Heart right ventricle (tissue), 16 donors: ENCODE results near the gene ATP5IF1. TPM values are rescaled to one million over a fixed set of nuclear protein-coding genes. Genes with fewer than 3 reads are reported as not detected.

Experiments used
- ATAC-seq, 8 donors: fragments of 200-7000 bp; cut with Tn5 transposase; one replicate each; pipeline ENCODE4 v1.9.1; 2020; ENCODE audit warnings: mild to moderate bottlenecking in 8 of 8, moderate library complexity in 8 of 8, moderate number of reproducible peaks in 1 of 8
- DNase-seq, 2 donors: peaks; one replicate each; pipeline ENCODE4 v3.0.0-alpha.2; 2020
- H3K27ac ChIP-seq, 10 donors: fragments of 200-600 bp; sonication (generic) in 2 of 10; one replicate each; pipeline versions ENCODE4 v1.5.0 to v1.8.0; 2020 to 2022; ENCODE audit warnings: mild to moderate bottlenecking in 3 of 10
- H3K27me3 ChIP-seq, 7 donors: fragments of 200-600 bp; one replicate each; pipeline ENCODE4 v1.8.0; 2021 to 2022; ENCODE audit warnings: mild to moderate bottlenecking in 2 of 7
- H3K36me3 ChIP-seq, 9 donors: fragments of 200-600 bp; sonication (generic) in 1 of 9; one replicate each; pipeline versions ENCODE4 v1.5.0 to v1.8.0; 2020 to 2022; ENCODE audit warnings: mild to moderate bottlenecking in 2 of 9
- H3K4me1 ChIP-seq, 9 donors: fragments of 200-600 bp; sonication (generic) in 1 of 9; one replicate each; pipeline versions ENCODE4 v1.5.0 to v1.8.0; 2020 to 2022; ENCODE audit warnings: mild to moderate bottlenecking in 4 of 9
- H3K4me3 ChIP-seq, 10 donors: fragments of 200-600 bp; sonication (generic) in 2 of 10; one replicate each; pipeline versions ENCODE4 v1.5.0 to v1.8.0; 2020 to 2022; ENCODE audit warnings: mild to moderate bottlenecking in 7 of 10, moderate library complexity in 2 of 10
- H3K9me3 ChIP-seq, 11 donors: fragments of 200-600 bp in 10 of 11; sonication (generic) in 2 of 11; one replicate each; pipeline versions ENCODE4 v1.5.0 to v1.8.0; 2013 to 2022; ENCODE audit warnings: mild to moderate bottlenecking in 2 of 11, control low read depth in 1 of 11, moderate library complexity in 1 of 11
- CTCF ChIP-seq, 9 donors: fragments of 200-600 bp; sonication (generic) in 2 of 9; IDR thresholded peaks; one replicate each; pipeline versions ENCODE4 v1.5.0 to v1.8.0; 2021 to 2022; ENCODE audit warnings: antibody characterized with exemption in 9 of 9, mild to moderate bottlenecking in 5 of 9, moderate library complexity in 1 of 9
- WGBS, 2 donors: extraction: QIAGEN DNeasy Blood & Tissue Kit; methylation state at CpG; one replicate each; pipeline ENCODE4 v1.1.7; 2013; ENCODE audit warnings: inconsistent platforms in 1 of 2; 5-methylcytosine and 5-hydroxymethylcytosine counted together
- intact Hi-C, 10 donors: fragments of 100-400 bp; cut with DNase I; formaldehyde crosslinking; loops; one replicate each; pipeline versions ENCODE4 v1.11.1 to v1.14.2; 2022
- polyA plus RNA-seq, 2 donors: library from polyadenylated mRNA; stranded (reverse); fragments of 200-250 nt; gene quantifications; one replicate each; pipeline ENCODE4 v1.2.3, GENCODE V29; 2013
- total RNA-seq, 10 donors: library from RNA; stranded (reverse); fragmentation: NEBNext Ultra II Directional in 3 of 10; extraction: Animal tissue kit (Norgen Biotek cat#: 25700) in 3 of 10; gene quantifications; one replicate each; pipeline versions ENCODE4 v1.2.1 to v1.2.4, GENCODE V29; 2021 to 2023
- donor health status: Arrhythmogenic right ventricular cardiomyopathy.
- donor health status: ischemic (EF 13 %, LVEDD 7.1; RV severe dilation, severe dysfunction).
- donor health status: healthy with polysubstance abuse.
- donor health status: DM: no; HTN: yes; CAD: no.
- donor health status: DM: no; HTN: no; CAD: no.
- donor health status: ischemic (EF 25% LVEDD 6.9; RV normal size, moderate dysfunction).
- donor health status: ischemic (EF 25% LVEDD 5.7; RV mildly dilated, moderate dysfunction).
- donor health status: healthy.
- donor health status: DM: yes; HTN: yes; CAD: no.
- donor health status: Ischemic cardiomyopathy.
- donor health status: ischemic (EF 35%, LVEDD 5.7; RV mildly dilated, moderate dysfunction).
- donor health status: nonischemic (EF 11% LVEDD 7.7; RV severe dilation, severe dysfunction).
- donor health status: DM: yes; HTN: yes; CAD: no.
- donor health status: PGD.
- donor health status: ischemic (EF 29% LVEDD 5.4; RV normal size, mild dysfunction).
- donor health status: nonischemic (EF 23%, LVEDD 6.1; RV moderate dilation, normal function).

The ATP5IF1 gene
- total and polyA plus RNA-seq, 12 donors, result 255 to 3,942 (median 420) TPM

DNA sequence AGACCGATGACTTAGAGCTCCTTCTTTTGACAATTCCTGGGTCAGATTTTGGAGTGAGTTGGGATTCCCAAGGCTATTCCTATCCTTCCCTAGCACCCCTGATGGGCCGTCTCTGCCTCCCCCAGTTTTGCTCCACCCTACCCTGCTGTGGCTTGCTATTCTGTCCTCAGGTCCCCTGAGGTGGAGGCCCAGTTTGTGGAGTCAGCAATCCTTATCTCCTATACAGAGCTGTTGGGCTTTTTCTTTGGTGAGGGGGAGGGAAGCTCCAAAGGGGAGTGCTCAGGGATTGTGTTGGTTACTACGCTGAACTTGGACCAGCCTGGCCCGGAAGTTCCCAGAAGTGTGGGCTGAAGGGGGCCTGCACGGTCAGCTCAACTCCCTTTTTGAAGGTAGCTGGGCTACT is 31.0 kb downstream of the ATP5IF1 start:
- TF ChIP-seq CTCF (IDR thresholded peaks at IDR 0.05), result no peak
- Histone ChIP-seq H3K9me3 (no peaks in the 10 kb centered on the region), H3K27ac (peak overlapping the region in 3 of 10 donors; percentile 1 to 15 (median 8)), H3K4me1 (peaks cover 3 to 50% (median 21%) of the 10 kb centered on the region in 9 donors), H3K4me3 (no peak overlapping the region), H3K27me3 (no peaks in the 10 kb centered on the region), H3K36me3 (peaks cover 0 to 32% (median 4%) of the 10 kb centered on the region in 9 donors)
- peak in 5 of 8 donors; percentile 5 to 62 (median 47) for ATAC-seq
- WGBS, 2 donors, result 45 to 49% methylated on average over 5 of the region's 5 CpGs
- intact Hi-C loops, result loop anchor here in 2 of 10 donors (10.0 kb wide), 3 partner anchors 58 to 188 kb away; partner anchors contain the start of genes MED18 (in 1 of the 2) and PHACTR4 (in 1 of the 2)
- DNase-seq, result no peak

DNA sequence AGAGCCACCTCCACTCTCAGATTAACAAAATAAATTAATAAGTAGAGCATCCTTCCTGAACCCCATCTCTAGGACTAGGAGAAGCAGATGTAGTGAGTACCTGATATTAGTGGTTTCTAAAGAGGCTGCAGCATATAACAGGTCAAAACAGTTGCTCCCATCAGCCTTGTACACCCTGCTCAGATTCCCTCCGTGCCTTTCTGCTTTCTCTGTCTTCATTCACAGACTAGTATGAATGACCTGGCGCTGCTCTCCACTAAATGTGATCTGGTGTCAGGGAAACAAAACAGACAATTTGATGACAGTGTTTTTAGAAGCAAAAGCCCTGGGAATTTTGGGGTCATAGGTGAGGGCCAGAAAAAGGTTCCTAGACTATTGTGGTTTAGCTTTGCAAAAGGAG is 31.7 kb downstream of the ATP5IF1 start:
- H3K9me3 ChIP-seq, result no peaks in the 10 kb centered on the region
- H3K4me1 ChIP-seq, result peaks cover 3 to 44% (median 21%) of the 10 kb centered on the region in 9 donors
- peak overlapping the region in 1 of 10 donors; percentile 8 for H3K27ac ChIP-seq
- H3K36me3 ChIP-seq, result peaks cover 0 to 39% (median 11%) of the 10 kb centered on the region in 9 donors
- no peak overlapping the region for H3K4me3 ChIP-seq
- H3K27me3 ChIP-seq, result no peaks in the 10 kb centered on the region
- no peak for TF ChIP-seq CTCF (IDR thresholded peaks at IDR 0.05)
- ATAC-seq (peak in 4 of 8 donors; percentile 43 to 72 (median 62)), DNase-seq (no peak)
- intact Hi-C loops, result loop anchor here in 2 of 10 donors (10.0 kb wide), 3 partner anchors 57 to 187 kb away; partner anchors contain the start of genes MED18 (in 1 of the 2) and PHACTR4 (in 1 of the 2)
- WGBS, 2 donors, result 41 to 66% methylated on average over 2 of the region's 2 CpGs

DNA sequence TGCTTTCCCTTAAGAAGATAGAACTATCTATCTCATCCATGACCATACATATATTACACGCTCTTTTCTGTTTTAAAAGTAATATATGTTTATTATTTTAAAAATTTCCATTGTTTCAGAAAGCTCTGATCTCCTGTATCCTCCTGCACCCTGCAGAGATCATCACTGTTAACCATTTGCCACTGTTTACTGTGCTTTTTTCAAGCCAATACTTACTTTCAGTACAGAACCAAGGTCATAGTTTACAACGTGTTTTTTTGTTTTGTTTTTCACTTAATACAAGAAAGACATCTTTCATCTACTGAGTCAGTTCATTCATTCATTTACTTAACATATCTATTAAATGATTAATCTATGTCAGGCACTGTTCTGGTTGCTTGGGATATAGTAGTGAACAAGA is 33.6 kb downstream of the ATP5IF1 start:
- TF ChIP-seq CTCF (IDR thresholded peaks at IDR 0.05), result no peak
- H3K9me3 ChIP-seq, result no peaks in the 10 kb centered on the region
- DNase-seq (no peak), ATAC-seq (no peak)
- peaks cover 3 to 29% (median 21%) of the 10 kb centered on the region in 9 donors for H3K4me1 ChIP-seq
- intact Hi-C loops, result loop anchor here in 2 of 10 donors (10.0 kb wide), 3 partner anchors 55 to 185 kb away; partner anchors contain the start of genes MED18 (in 1 of the 2) and PHACTR4 (in 1 of the 2)
- H3K27ac ChIP-seq, result no peak overlapping the region
- peaks cover 0 to 58% (median 22%) of the 10 kb centered on the region in 9 donors for H3K36me3 ChIP-seq
- 79 to 81% methylated on average over 2 of the region's 2 CpGs for WGBS, 2 donors
- H3K27me3 ChIP-seq, result no peaks in the 10 kb centered on the region
- H3K4me3 ChIP-seq, result no peak overlapping the region

- intact Hi-C loops, result no loop called here
- WGBS, 2 donors, result 97% methylated on average over 20 of the region's 20 CpGs
- Histone ChIP-seq H3K9me3 (no peaks in the 10 kb centered on the region), H3K27me3 (no peaks in the 10 kb centered on the region), H3K36me3 (peaks cover 0 to 86% (median 42%) of the 10 kb centered on the region in 9 donors), H3K27ac (no peak overlapping the region), H3K4me3 (no peak overlapping the region), H3K4me1 (peaks cover 0 to 12% (median 7%) of the 10 kb centered on the region in 9 donors)
- DNase-seq (no peak), ATAC-seq (no peak)
- no peak for TF ChIP-seq CTCF (IDR thresholded peaks at IDR 0.05)
Observed at GRCh38 chr1:28272215-28272852, 36.4 kb downstream of the ATP5IF1 start.
